ENCODE results near the gene MASP1.

MASP1 gene

DNA sequence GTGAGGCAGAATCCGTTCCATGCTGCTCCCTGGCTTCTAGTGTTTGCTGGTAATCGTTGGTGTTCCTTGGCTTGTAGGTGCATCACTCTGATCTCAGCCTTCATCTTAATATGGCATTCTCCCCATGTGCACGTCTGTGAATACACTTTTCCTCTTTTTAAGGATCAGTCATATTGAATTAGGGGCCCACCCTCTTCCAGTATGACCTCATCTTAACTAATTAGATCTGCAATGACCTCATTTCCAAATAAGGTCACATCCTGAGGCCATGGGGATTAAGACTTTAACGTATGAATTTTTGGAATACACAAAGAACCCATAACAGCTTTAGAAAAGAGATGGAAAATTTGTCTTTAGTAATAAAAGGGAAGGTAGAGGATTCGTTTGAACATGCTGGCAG lies 34.1 kb upstream of the MASP1 start:
- in situ Hi-C loops (cut with MboI; ENCODE audit: low pct_unique_long_range_greater_than_20kb, low sequenced_read_pairs, unreplicated experiment) = no loop called here
- no peak for DNase-seq (ENCODE audit: low spot score)
- TF ChIP-seq, protein P1, sequence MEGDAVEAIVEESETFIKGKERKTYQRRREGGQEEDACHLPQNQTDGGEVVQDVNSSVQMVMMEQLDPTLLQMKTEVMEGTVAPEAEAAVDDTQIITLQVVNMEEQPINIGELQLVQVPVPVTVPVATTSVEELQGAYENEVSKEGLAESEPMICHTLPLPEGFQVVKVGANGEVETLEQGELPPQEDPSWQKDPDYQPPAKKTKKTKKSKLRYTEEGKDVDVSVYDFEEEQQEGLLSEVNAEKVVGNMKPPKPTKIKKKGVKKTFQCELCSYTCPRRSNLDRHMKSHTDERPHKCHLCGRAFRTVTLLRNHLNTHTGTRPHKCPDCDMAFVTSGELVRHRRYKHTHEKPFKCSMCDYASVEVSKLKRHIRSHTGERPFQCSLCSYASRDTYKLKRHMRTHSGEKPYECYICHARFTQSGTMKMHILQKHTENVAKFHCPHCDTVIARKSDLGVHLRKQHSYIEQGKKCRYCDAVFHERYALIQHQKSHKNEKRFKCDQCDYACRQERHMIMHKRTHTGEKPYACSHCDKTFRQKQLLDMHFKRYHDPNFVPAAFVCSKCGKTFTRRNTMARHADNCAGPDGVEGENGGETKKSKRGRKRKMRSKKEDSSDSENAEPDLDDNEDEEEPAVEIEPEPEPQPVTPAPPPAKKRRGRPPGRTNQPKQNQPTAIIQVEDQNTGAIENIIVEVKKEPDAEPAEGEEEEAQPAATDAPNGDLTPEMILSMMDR (IDR thresholded peaks at IDR 0.05; ENCODE audit: extremely low read depth, insufficient read depth, missing control alignments) = no peak

DNA sequence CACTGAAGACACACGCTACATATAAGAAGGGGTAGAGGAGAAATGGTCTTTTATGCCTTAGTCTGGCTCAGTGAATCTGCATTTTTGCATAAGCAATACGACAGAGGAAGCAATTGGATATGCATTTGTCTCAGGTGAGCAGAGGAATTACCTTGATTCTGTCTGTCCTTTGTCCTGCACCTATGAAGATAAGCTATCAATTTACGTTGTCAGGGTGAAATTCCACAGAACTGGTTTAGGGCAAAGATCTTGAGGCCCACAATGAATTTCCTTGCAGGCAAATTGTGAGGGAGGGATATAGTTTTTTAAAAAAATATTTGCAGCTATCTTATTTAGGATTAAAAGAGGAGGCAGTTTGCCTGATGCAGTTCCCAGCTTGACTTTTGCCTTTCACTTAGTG lies 31.6 kb upstream of the MASP1 start:
- TF ChIP-seq, protein P1 (IDR thresholded peaks at IDR 0.05; ENCODE audit: extremely low read depth, insufficient read depth, missing control alignments) = no peak
- in situ Hi-C loops (cut with MboI; ENCODE audit: low pct_unique_long_range_greater_than_20kb, low sequenced_read_pairs, unreplicated experiment) = no loop called here

DNA sequence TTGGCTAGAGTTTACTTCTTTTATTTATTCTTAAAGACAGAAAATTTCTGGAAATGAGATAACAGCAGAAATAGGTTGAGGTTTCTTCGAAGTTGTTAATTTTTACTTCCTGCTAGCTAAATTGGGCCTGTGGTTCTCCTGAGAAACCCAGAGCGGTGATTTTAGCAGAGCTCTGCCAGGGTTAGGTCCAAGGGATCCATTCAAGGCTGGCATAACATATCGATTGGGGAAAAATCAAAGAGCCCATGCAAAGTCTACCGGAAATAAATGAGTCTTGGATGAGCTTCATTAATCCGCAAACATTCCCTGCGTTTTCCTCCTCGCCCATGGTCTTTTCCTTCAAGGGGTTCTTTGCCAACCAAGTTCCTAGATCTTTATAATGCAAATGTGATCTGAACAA lies 30.8 kb upstream of the MASP1 start:
- DNase-seq (ENCODE audit: low spot score) = no peak
- in situ Hi-C loops (cut with MboI; ENCODE audit: low pct_unique_long_range_greater_than_20kb, low sequenced_read_pairs, unreplicated experiment) = no loop called here
- TF ChIP-seq, protein P1 (IDR thresholded peaks at IDR 0.05; ENCODE audit: extremely low read depth, insufficient read depth, missing control alignments) = no peak

More for the DNA sequence above, 31.6 kb upstream of the MASP1 start:
- DNase-seq (ENCODE audit: low spot score) = no peak

DNA sequence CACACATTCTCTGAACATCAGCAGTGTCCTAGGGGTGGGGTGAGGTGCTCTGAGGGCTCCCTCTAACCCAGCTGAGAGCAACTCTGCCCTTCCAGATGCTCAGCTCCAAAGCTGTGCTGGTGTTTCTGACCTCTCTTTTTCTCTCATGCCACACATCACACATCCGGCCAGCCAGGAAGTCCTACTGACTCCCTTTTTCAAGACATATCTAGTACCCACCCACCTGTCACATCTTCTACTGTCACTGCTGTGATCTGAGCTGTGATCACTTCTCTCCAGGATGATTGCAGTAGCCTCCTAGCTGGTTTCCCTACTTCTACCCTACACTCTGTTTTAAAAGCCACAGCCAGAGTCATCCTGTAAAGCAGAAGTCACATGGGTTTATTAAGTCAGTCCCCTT lies 30.2 kb upstream of the MASP1 start:
- DNase-seq (ENCODE audit: low spot score) = no peak
- in situ Hi-C loops (cut with MboI; ENCODE audit: low pct_unique_long_range_greater_than_20kb, low sequenced_read_pairs, unreplicated experiment) = no loop called here
- TF ChIP-seq, protein P1 (IDR thresholded peaks at IDR 0.05; ENCODE audit: extremely low read depth, insufficient read depth, missing control alignments) = no peak

DNA sequence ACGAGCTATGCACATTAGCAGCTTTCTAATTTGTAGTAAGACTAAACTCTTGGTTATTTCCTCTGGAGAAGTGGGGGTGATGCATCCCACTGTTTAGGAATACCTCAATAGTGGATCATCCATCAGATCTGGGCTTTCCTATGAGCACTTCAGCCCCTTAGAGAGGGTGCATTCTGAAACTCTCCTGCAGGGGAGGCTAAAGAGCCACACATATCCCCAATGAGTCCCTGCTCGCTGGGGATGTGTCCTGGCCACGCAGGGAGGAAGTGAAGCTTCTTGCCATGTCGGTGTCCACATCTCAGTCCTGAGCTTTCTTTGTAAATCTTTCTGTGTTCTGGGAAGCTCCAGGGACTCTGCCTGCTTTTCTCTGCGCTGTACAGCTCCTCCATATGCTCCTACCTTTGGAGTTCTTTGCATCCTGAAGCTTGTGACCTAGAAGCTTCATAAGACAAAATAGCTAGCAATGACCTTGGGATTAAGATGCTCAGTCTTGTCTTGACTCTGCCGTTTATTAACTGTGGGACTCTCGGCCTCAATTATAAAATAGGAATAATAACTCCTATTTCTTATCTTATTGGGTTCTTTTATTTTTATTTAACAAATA lies 28.3 kb upstream of the MASP1 start:
- DNase-seq (ENCODE audit: low spot score) = peak; percentile 47
- TF ChIP-seq, protein P1 (IDR thresholded peaks at IDR 0.05; ENCODE audit: extremely low read depth, insufficient read depth, missing control alignments) = peak; percentile 83
- in situ Hi-C loops (cut with MboI; ENCODE audit: low pct_unique_long_range_greater_than_20kb, low sequenced_read_pairs, unreplicated experiment) = loop anchor here (5.0 kb wide), 1 partner anchor 362 kb away; no protein-coding TSS in a partner anchor

DNA sequence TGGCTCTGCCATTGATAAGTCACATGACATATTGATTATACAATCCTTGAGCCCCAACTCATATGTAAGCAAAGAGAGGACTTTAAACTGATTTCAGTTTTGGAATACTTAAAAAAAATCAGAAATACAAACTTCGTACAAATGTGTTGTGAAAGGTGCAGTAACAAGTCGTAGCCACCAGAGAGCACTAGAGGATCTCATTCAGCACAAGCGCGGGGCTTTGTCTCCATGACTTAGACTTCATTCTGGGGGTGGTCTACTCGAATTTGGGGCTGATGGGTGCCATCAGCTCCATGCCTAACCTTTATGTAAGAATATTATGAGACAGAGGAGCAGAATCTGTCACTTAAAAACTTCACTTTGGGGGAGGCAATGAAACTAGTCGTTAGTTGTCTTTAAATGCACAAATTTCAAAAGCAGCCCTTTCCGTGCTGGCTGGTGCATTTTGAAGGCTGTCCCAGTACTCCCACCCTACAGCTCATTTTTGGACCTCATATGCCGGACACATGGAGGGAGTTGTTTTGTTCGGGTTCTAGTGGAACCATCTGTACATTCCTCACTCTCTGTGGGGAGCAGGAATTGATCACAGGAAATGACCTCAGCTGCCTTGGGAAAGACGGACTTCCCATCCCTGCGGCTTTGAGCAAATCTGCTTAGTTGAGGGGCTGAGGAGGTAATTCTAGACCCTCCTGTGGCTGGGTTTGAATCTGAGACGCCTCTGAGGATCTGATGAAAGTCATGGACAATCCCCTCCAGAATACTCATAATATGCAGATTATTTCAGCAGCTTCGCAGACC lies 27.5 kb upstream of the MASP1 start:
- TF ChIP-seq, protein P1 (IDR thresholded peaks at IDR 0.05; ENCODE audit: extremely low read depth, insufficient read depth, missing control alignments) = peak; percentile 76
- in situ Hi-C loops (cut with MboI; ENCODE audit: low pct_unique_long_range_greater_than_20kb, low sequenced_read_pairs, unreplicated experiment) = loop anchor here (5.0 kb wide), 1 partner anchor 363 kb away; no protein-coding TSS in a partner anchor
- DNase-seq (ENCODE audit: low spot score) = peak; percentile 39
